IMR-90 (cell line): Measurements from ENCODE around the gene TRIM37. TPM values are rescaled to one million over a fixed set of nuclear protein-coding genes. Genes with fewer than 3 reads are reported as not detected.

Source experiments
- ATAC-seq: fragments of 200-7000 bp; cut with Tn5 transposase; 2 replicates; pipeline ENCODE4 v1.9.1; 2020; ENCODE audit warnings: low read depth, mild to moderate bottlenecking, moderate library complexity
- BruUV-seq: library from RNA; stranded (reverse); fragments of 400-500 nt; replicated peaks from 2 replicates; lab custom pipeline; 2021; lab: Mats Ljungman, UMichigan
- CTCF ChIA-PET: fragments of 300-600 bp; formaldehyde crosslinking; extraction: SDS; loops from one replicate; lab custom pipeline; 2021; ENCODE audit warnings: antibody characterized with exemption; lab: Yijun Ruan, JAX
- POLR2A ChIA-PET: fragments of 300-600 bp; sonication (Branson Sonifier 250); formaldehyde crosslinking; loops from one replicate; lab custom pipeline; 2022; ENCODE audit warnings: antibody characterized with exemption; ENCODE audit not compliant: unreplicated experiment; lab: Charles Lee
- DNase-seq: peaks from one replicate; pipeline ENCODE4 v3.0.0; 2013
- H2AFZ ChIP-seq: replicated peaks from 2 replicates; pipeline ENCODE3; 2013; ENCODE audit warnings: low read length, mild to moderate bottlenecking; ENCODE audit not compliant: poor library complexity
- H2AK5ac ChIP-seq: 2 replicates; pipeline ENCODE4 v1.6.1; 2013; ENCODE audit warnings: low read depth, low read length, inconsistent platforms
- H2AK9ac ChIP-seq: replicated peaks from 2 replicates; pipeline ENCODE3; 2013; ENCODE audit warnings: mild to moderate bottlenecking, low read depth, low read length, moderate library complexity; ENCODE audit not compliant: poor library complexity
- H2BK120ac ChIP-seq: 2 replicates; pipeline ENCODE4 v1.6.1; 2013; ENCODE audit warnings: low read depth, low read length, inconsistent platforms
- H2BK15ac ChIP-seq: 3 replicates; pipeline ENCODE4 v1.6.1; 2013; ENCODE audit warnings: low read depth, low read length, inconsistent platforms
- H2BK20ac ChIP-seq: 2 replicates; pipeline ENCODE4 v1.6.1; 2013; ENCODE audit warnings: low read depth, mild to moderate bottlenecking, inconsistent platforms, low read length, moderate library complexity
- H2BK5ac ChIP-seq: 2 replicates; pipeline ENCODE4 v1.6.1; 2013; ENCODE audit warnings: mild to moderate bottlenecking, low read depth, low read length, inconsistent platforms; ENCODE audit not compliant: poor library complexity, severe bottlenecking
- H3K14ac ChIP-seq: replicated peaks from 2 replicates; pipeline ENCODE4 v1.6.1; 2013; ENCODE audit warnings: low read depth, low read length, inconsistent platforms
- H3K18ac ChIP-seq: 2 replicates; pipeline ENCODE4 v1.6.1; 2013; ENCODE audit warnings: low read depth, low read length, control low read depth
- H3K23ac ChIP-seq: 2 replicates; pipeline ENCODE4 v1.6.1; 2013; ENCODE audit warnings: low read depth, low read length, inconsistent platforms
- H3K27ac ChIP-seq: 2 replicates; pipeline ENCODE4 v1.5.1; 2013; ENCODE audit warnings: mild to moderate bottlenecking, control low read depth, low read length; ENCODE audit not compliant: insufficient read depth
- H3K27me3 ChIP-seq: 2 replicates; pipeline ENCODE4 v1.6.1; 2013; ENCODE audit warnings: low read length; ENCODE audit not compliant: control insufficient read depth, insufficient read depth
- H3K36me3 ChIP-seq: 2 replicates; pipeline ENCODE4 v1.6.1; 2013; ENCODE audit warnings: low read length, mixed read lengths; ENCODE audit not compliant: control insufficient read depth, insufficient read depth
- H3K4ac ChIP-seq: 2 replicates; pipeline ENCODE4 v1.6.1; 2013; ENCODE audit warnings: low read depth, low read length, inconsistent platforms
- H3K4me1 ChIP-seq: 2 replicates; pipeline ENCODE4 v1.6.1; 2013; ENCODE audit warnings: low read length, mixed read lengths; ENCODE audit not compliant: control insufficient read depth, insufficient read depth
- H3K4me2 ChIP-seq: 2 replicates; pipeline ENCODE4 v1.6.1; 2013; ENCODE audit warnings: low read depth, mild to moderate bottlenecking, control low read depth, low read length, moderate library complexity
- H3K4me3 ChIP-seq: 2 replicates; pipeline ENCODE4 v1.5.1; 2013; ENCODE audit warnings: low read depth, mild to moderate bottlenecking, control low read depth, low read length, moderate library complexity; ENCODE audit not compliant: insufficient read depth
- H3K56ac ChIP-seq: 2 replicates; pipeline ENCODE4 v1.6.1; 2013; ENCODE audit warnings: low read length, inconsistent platforms; ENCODE audit not compliant: insufficient read depth; ENCODE audit errors: extremely low read depth
- H3K79me1 ChIP-seq, 2 experiments: 2 replicates each; pipeline ENCODE4 v1.6.1; 2013; ENCODE audit warnings: low read length in 2 of 2, inconsistent platforms in 1 of 2, low read depth in 1 of 2
- H3K9ac ChIP-seq: 2 replicates; pipeline ENCODE4 v1.6.1; 2013; ENCODE audit warnings: low read depth, low read length, control low read depth
- H3K9me1 ChIP-seq: 2 replicates; pipeline ENCODE4 v1.6.1; 2013; ENCODE audit warnings: low read length, inconsistent platforms; ENCODE audit not compliant: insufficient read depth
- H3K9me3 ChIP-seq: 2 replicates; pipeline ENCODE4 v1.6.1; 2013; ENCODE audit warnings: low read length; ENCODE audit not compliant: control insufficient read depth, insufficient read depth
- H4K20me1 ChIP-seq: 2 replicates; pipeline ENCODE4 v1.6.1; 2013; ENCODE audit warnings: low read length, inconsistent platforms; ENCODE audit not compliant: insufficient read depth
- H4K5ac ChIP-seq: 2 replicates; pipeline ENCODE4 v1.6.1; 2013; ENCODE audit warnings: mild to moderate bottlenecking, low read depth, low read length, control low read depth
- H4K8ac ChIP-seq, 2 experiments: 2 replicates each; pipeline ENCODE4 v1.6.1; 2013; ENCODE audit warnings: low read depth in 2 of 2, low read length in 2 of 2, control low read depth in 1 of 2, inconsistent platforms in 1 of 2
- H4K91ac ChIP-seq: 2 replicates; pipeline ENCODE4 v1.6.1; 2013; ENCODE audit warnings: low read depth, low read length, inconsistent platforms; ENCODE audit not compliant: insufficient read depth
- BHLHE40 ChIP-seq: fragments of 150-350 bp; IDR thresholded peaks from 2 replicates; pipeline ENCODE4 v1.6.1; 2016; ENCODE audit warnings: mild to moderate bottlenecking, low read depth, low read length
- CEBPB ChIP-seq: IDR thresholded peaks from 2 replicates; pipeline ENCODE4 v1.6.1; 2012; ENCODE audit warnings: low read depth, low read length, improper control_type of control experiment
- CHD1 ChIP-seq: IDR thresholded peaks from 2 replicates; pipeline ENCODE4 v1.6.1; 2012; ENCODE audit warnings: low read depth, low read length, improper control_type of control experiment
- CTCF ChIP-seq: conservative IDR thresholded peaks from 2 replicates; pipeline ENCODE4 v1.5.1; 2012; ENCODE audit warnings: mild to moderate bottlenecking, low read depth, low read length, improper control_type of control experiment
- FOS ChIP-seq: fragments of 150-350 bp; IDR thresholded peaks from 2 replicates; pipeline ENCODE4 v1.6.1; 2016; ENCODE audit warnings: low read depth, low read length
- MAFK ChIP-seq: IDR thresholded peaks from 2 replicates; pipeline ENCODE4 v1.6.1; 2012; ENCODE audit warnings: low read depth, low read length, improper control_type of control experiment
- MAZ ChIP-seq: IDR thresholded peaks from 2 replicates; pipeline ENCODE4 v1.6.1; 2012; ENCODE audit warnings: low read depth, mild to moderate bottlenecking, low read length, improper control_type of control experiment, moderate library complexity, borderline replicate concordance
- MXI1 ChIP-seq: IDR thresholded peaks from 2 replicates; pipeline ENCODE4 v1.6.1; 2012; ENCODE audit warnings: low read depth, mild to moderate bottlenecking, low read length, moderate library complexity, borderline replicate concordance
- NFE2L2 ChIP-seq: fragments of 150-350 bp; IDR thresholded peaks from 2 replicates; pipeline ENCODE4 v1.6.1; 2016; ENCODE audit warnings: low read depth, mild to moderate bottlenecking, low read length
- POLR2A ChIP-seq: IDR thresholded peaks from 2 replicates; pipeline ENCODE4 v1.6.1; 2012; ENCODE audit warnings: mild to moderate bottlenecking, low read depth, low read length
- RAD21 ChIP-seq: IDR thresholded peaks from 2 replicates; pipeline ENCODE4 v1.6.1; 2012; ENCODE audit warnings: low read length, improper control_type of control experiment
- RCOR1 ChIP-seq: IDR thresholded peaks from 2 replicates; pipeline ENCODE4 v1.6.1; 2012; ENCODE audit warnings: mild to moderate bottlenecking, low read length, improper control_type of control experiment; ENCODE audit not compliant: insufficient replicate concordance
- RFX5 ChIP-seq: IDR thresholded peaks from 2 replicates; pipeline ENCODE4 v1.8.0; 2012; ENCODE audit warnings: low read depth, mild to moderate bottlenecking, low read length, moderate library complexity
- SMC3 ChIP-seq: fragments of 150-350 bp; IDR thresholded peaks from 2 replicates; pipeline ENCODE4 v1.6.1; 2016; ENCODE audit warnings: low read depth, mild to moderate bottlenecking, antibody characterized with exemption, low read length, moderate library complexity
- WGBS, 2 experiments: methylation state at CpG; one replicate each; pipeline versions ENCODE4 v1.1.5 to v1.1.7; 2013; ENCODE audit warnings: missing lambda C conversion rate in 2 of 2; ENCODE audit not compliant: insufficient read length in 1 of 2; ENCODE audit errors: extremely low coverage in 2 of 2; 5-methylcytosine and 5-hydroxymethylcytosine counted together
- dilution Hi-C: fragments of 300-500 bp; cut with HindIII; formaldehyde crosslinking; loops from one replicate; pipeline ENCODE4 v1.14.3; 2018; ENCODE audit warnings: low sequenced_read_pairs; ENCODE audit not compliant: unreplicated experiment
- in situ Hi-C: fragments of 300-500 bp; cut with MboI; formaldehyde crosslinking; loops from 3 replicates; pipeline ENCODE4 v1.14.3; 2019; ENCODE audit warnings: low sequenced_read_pairs, inconsistent platforms, mixed read lengths
- intact Hi-C: fragments of 100-400 bp; cut with micrococcal nuclease; formaldehyde crosslinking; loops from 2 replicates; pipeline ENCODE4 v1.10.0; 2022
- polyA plus RNA-seq, 3 experiments: library from polyadenylated mRNA; depleted of rRNA; stranded (reverse); fragments of >200 nt; gene quantifications; 2 replicates each; pipeline ENCODE4 v1.2.3, GENCODE V29; 2012; ENCODE audit warnings: low replicate concordance in 1 of 3
- total RNA-seq: library from RNA; depleted of rRNA; stranded (reverse); fragments of >200 nt; gene quantifications from 2 replicates; pipeline ENCODE4 v1.2.3, GENCODE V29; 2012
- TF ChIP-seq, protein P1 (sequence below): fragments of 150-350 bp; IDR thresholded peaks from 2 replicates; pipeline ENCODE4 v1.6.1; 2017; ENCODE audit warnings: mild to moderate bottlenecking, antibody characterized with exemption, low read length, low read depth
- TF ChIP-seq, protein P2 (sequence below): fragments of 150-350 bp; IDR thresholded peaks from 2 replicates; pipeline ENCODE4 v1.6.1; 2016; ENCODE audit warnings: low read depth, mild to moderate bottlenecking, low read length, moderate library complexity, borderline replicate concordance

TRIM37 gene
- total and polyA plus RNA-seq, 2 of the 4 experiments (the other 2 are of a cell fraction), result 12.1 to 24.9 TPM

- no peaks in the 10 kb centered on the region for H4K20me1 ChIP-seq
- H3K4me3 ChIP-seq, result no peak overlapping the region
- H2BK120ac ChIP-seq, result no peak overlapping the region
- no peak overlapping the region for H3K4me2 ChIP-seq
- peaks cover 21% of the 10 kb centered on the region for H3K36me3 ChIP-seq
- H2AK9ac ChIP-seq, result no peak overlapping the region
- H2BK15ac ChIP-seq, result no peak overlapping the region
- no peak overlapping the region for H3K18ac ChIP-seq
- peaks cover 0 to 4% of the 10 kb centered on the region in 2 experiments; a peak in 2 of 4 replicates for H3K79me1 ChIP-seq
- dilution Hi-C loops (no loop called here), intact Hi-C loops (no loop called here), in situ Hi-C loops (no loop called here)
- ATAC-seq (no peak), DNase-seq (no peak)
- no peaks in the 10 kb centered on the region for H3K9me3 ChIP-seq
- H4K91ac ChIP-seq, result no peak overlapping the region
- BruUV-seq, result no TSS peak
- WGBS, 2 experiments, result no CpG with 5 or more reads among the region's 3 CpGs
- H3K9ac ChIP-seq, result no peak overlapping the region
- TF ChIP-seq MAFK (no peak), FOS (no peak), BHLHE40 (no peak), RCOR1 (no peak), MXI1 (no peak), CTCF (no peak), SMC3 (no peak), NFE2L2 (no peak), RAD21 (no peak), MAZ (no peak), POLR2A (no peak), RFX5 (no peak), CHD1 (no peak), CEBPB (no peak)
- TF ChIP-seq, protein P1, sequence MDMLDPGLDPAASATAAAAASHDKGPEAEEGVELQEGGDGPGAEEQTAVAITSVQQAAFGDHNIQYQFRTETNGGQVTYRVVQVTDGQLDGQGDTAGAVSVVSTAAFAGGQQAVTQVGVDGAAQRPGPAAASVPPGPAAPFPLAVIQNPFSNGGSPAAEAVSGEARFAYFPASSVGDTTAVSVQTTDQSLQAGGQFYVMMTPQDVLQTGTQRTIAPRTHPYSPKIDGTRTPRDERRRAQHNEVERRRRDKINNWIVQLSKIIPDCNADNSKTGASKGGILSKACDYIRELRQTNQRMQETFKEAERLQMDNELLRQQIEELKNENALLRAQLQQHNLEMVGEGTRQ, result no peak
- TF ChIP-seq, protein P2, sequence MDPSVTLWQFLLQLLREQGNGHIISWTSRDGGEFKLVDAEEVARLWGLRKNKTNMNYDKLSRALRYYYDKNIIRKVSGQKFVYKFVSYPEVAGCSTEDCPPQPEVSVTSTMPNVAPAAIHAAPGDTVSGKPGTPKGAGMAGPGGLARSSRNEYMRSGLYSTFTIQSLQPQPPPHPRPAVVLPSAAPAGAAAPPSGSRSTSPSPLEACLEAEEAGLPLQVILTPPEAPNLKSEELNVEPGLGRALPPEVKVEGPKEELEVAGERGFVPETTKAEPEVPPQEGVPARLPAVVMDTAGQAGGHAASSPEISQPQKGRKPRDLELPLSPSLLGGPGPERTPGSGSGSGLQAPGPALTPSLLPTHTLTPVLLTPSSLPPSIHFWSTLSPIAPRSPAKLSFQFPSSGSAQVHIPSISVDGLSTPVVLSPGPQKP, result no peak
- no peak overlapping the region for H2AK5ac ChIP-seq
- no peak overlapping the region for H3K27ac ChIP-seq
- no peak overlapping the region for H3K23ac ChIP-seq
- no peak overlapping the region for H4K5ac ChIP-seq
- no peak overlapping the region for H2BK5ac ChIP-seq
- H3K4me1 ChIP-seq, result no peaks in the 10 kb centered on the region
- no peak overlapping the region for H4K8ac ChIP-seq
- no peaks in the 10 kb centered on the region for H3K27me3 ChIP-seq
- H3K14ac ChIP-seq, result no peak overlapping the region
- CTCF ChIA-PET, result no interaction called here
- no peak overlapping the region for H3K56ac ChIP-seq
- H2AFZ ChIP-seq, result no peak overlapping the region
- no peak overlapping the region for H3K4ac ChIP-seq
- no peak overlapping the region for H2BK20ac ChIP-seq
- H3K9me1 ChIP-seq, result no peaks in the 10 kb centered on the region
- POLR2A ChIA-PET, result no interaction called here
Observed at GRCh38 chr17:59047616-59048015, 59.1 kb downstream of the TRIM37 start.
